Measurements from ENCODE around the gene RGS6. TPM values are rescaled to one million over a fixed set of nuclear protein-coding genes. Genes with fewer than 3 reads are reported as not detected.

The RGS6 gene
- total and polyA plus RNA-seq, 4 donors, result 0.06 to 5.3 (median 0.17) TPM; not detected in 1

GRCh38 chr14:72599579-72600470 is 667.6 kb downstream of the RGS6 start:
- no peak overlapping the region for H3K4me3 ChIP-seq (ENCODE audit: low read depth in 1 of 3, low read length in 3 of 3)

More at GRCh38 chr14:72599579-72600470, 667.6 kb downstream of the RGS6 start:
- WGBS, result 87% methylated on average over 16 of the region's 16 CpGs
- peaks cover 0 to 9% (median 0%) of the 10 kb centered on the region in 4 donors for H3K4me1 ChIP-seq (ENCODE audit: control insufficient read depth in 4 of 4, insufficient read depth in 4 of 4, low read length in 3 of 4)
- H3K27me3 ChIP-seq (ENCODE audit: control insufficient read depth in 4 of 4, insufficient read depth in 4 of 4, low read length in 3 of 4), result no peaks in the 10 kb centered on the region
- H3K36me3 ChIP-seq (ENCODE audit: control insufficient read depth in 4 of 4, insufficient read depth in 3 of 4, low read depth in 1 of 4, low read length in 3 of 4), result no peaks in the 10 kb centered on the region
- TF ChIP-seq HNF4A (conservative IDR thresholded peaks at IDR 0.05), result no peak
- TF ChIP-seq TAF1 (conservative IDR thresholded peaks at IDR 0.05), result no peak
- TF ChIP-seq RXRA (IDR thresholded peaks at IDR 0.05), result no peak
- no peak for TF ChIP-seq RAD21 (IDR thresholded peaks at IDR 0.05)
- TF ChIP-seq YY1 (IDR thresholded peaks at IDR 0.05), result no peak
- no peak for TF ChIP-seq SP1 (IDR thresholded peaks at IDR 0.05)
- no peak for TF ChIP-seq ATF3 (IDR thresholded peaks at IDR 0.05)
- TF ChIP-seq MAX (IDR thresholded peaks at IDR 0.05), result no peak
- no peak for TF ChIP-seq FOXA2 (IDR thresholded peaks at IDR 0.05)
- no peak for TF ChIP-seq GABPA (IDR thresholded peaks at IDR 0.05 in 1 of 2, conservative IDR thresholded peaks at IDR 0.05 in 1 of 2)
- TF ChIP-seq FOXA1 (IDR thresholded peaks at IDR 0.05), result no peak
- TF ChIP-seq HNF4G (IDR thresholded peaks at IDR 0.05), result no peak
- TF ChIP-seq REST (IDR thresholded peaks at IDR 0.05), result no peak
- TF ChIP-seq EGR1 (IDR thresholded peaks at IDR 0.05; ENCODE audit: low read depth in 2 of 2), result no peak
- TF ChIP-seq CTCF (IDR thresholded peaks at IDR 0.05; ENCODE audit: low read depth, low read length, missing input control), result no peak
- no peak for TF ChIP-seq NR2F2 (IDR thresholded peaks at IDR 0.05)
- no peaks in the 10 kb centered on the region for H3K9me3 ChIP-seq (ENCODE audit: control insufficient read depth in 4 of 4, low read length in 3 of 4)
- no peak overlapping the region for H3K27ac ChIP-seq (ENCODE audit: low read depth in 1 of 2, low read length in 2 of 2)
- no peak overlapping the region for H3K9ac ChIP-seq (ENCODE audit: low read depth in 1 of 2, low read length in 2 of 2)
- no peak for DNase-seq (ENCODE audit: low spot score)
